Measurements from ENCODE around the gene CCNB2.

DNA sequence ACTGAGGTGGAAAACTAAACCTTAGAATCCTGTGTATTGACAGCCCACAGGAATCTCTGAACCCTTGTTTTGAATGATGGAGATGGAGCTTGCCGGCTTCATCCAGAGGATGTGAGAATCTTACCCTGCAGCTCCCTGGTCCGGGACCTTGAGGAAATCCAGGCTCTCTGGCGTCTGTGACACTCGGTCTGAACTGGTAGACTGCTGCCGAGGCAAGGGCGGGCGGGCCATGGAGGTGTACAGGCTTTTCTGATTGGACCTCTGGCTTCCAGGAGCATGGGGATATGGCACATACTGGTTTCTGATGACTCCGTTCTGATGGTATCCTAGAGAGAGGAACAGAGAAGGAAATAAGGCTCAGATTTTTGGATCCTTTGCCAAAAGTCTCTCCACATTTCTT lies 48.5 kb downstream of the CCNB2 start:
- TF ChIP-seq CTCF (IDR thresholded peaks at IDR 0.05; ENCODE audit: insufficient read depth, low read length, poor library complexity, severe bottlenecking) (no peak), EZH2phosphoT487 (conservative IDR thresholded peaks at IDR 0.05; ENCODE audit: low read length) (no peak)
